GM15510 (cell line): ENCODE data around the gene SCAMP2.

Experiments
- POLR2A ChIP-seq: IDR thresholded peaks from 3 replicates; pipeline ENCODE4 v1.6.1; 2011; ENCODE audit warnings: borderline replicate concordance; ENCODE audit not compliant: insufficient read length; ENCODE audit errors: extremely low read depth

The SCAMP2 gene

DNA sequence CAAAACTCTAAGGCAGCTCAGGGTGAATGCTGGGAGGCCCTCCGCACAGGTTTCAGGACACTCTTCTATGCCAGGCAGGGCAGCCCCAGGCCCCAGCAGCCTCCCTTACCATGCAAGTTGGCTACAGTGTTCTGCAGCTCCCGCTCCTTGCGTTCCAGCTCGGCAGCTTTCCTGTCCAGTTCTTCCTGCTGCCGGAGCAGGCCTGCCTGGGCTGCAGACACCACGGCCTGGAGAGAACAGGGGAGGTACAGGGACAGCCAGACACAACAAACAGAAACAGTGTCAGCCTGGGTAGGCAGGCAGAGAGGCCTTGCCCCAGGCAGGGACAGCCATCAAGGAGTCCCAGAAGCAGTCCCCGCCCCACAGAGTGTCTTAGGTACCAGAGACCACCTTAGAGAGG lies 21.2 kb downstream of the SCAMP2 start:
- no peak for TF ChIP-seq POLR2A

DNA sequence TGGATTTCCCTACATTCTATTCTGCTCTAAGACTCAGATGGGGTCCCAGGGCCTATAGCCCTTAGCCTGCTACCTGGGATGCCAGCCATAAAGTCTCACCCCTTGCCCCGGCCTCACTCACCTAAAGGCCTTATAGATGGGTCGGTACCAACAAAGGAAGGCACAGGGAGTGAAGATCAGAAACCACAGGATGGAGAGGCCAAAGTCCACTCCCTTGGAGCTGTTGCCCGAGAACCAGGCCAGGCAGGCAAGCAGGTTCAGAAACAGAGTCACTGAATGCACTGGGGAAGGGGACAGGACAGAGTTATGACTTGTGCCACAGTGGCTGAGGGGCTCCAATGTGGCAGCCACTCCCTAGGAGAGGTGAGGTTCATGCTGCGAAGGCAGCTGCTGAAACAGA lies 22.8 kb downstream of the SCAMP2 start:
- no peak for TF ChIP-seq POLR2A

DNA sequence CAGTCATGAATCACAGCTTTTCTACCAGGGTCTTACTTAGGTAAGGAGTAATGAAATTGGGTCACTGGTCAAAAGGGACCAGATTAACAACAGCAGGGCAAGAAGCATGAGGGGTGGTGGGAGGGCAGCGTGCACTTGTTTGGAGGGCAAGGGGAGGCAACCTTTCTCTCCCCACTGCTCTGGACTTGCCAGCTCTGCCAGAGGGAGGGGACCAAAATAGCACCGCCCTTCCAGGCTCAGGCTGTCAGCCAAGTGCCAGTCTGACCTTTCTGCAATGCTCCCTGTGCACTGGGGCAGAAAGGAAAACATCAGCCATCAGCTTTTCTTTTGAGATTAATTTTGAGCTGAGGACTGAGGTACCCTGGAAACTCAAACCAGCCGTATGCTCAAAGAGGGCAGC lies 25.7 kb downstream of the SCAMP2 start:
- no peak for TF ChIP-seq POLR2A

DNA sequence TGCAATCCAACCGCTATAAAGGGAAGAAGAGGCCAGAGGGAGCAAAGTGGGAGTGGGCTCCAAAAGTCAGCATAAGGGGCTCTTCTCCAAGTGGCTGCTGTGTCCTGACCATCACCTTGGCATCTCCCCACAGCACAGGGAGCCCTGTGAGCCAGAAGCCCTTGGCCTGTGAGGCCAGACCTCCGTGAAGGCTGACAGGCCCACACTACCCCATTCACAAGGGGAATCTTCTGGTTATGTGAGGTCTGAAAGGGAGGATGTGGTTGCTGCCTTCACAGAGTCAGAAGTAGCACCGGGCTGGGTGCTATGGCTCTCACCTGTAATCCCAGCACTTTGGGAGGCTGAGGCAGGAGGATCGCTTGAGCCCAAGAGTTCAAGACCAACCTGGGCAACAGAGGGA lies 27.6 kb downstream of the SCAMP2 start:
- TF ChIP-seq POLR2A, result no peak

DNA sequence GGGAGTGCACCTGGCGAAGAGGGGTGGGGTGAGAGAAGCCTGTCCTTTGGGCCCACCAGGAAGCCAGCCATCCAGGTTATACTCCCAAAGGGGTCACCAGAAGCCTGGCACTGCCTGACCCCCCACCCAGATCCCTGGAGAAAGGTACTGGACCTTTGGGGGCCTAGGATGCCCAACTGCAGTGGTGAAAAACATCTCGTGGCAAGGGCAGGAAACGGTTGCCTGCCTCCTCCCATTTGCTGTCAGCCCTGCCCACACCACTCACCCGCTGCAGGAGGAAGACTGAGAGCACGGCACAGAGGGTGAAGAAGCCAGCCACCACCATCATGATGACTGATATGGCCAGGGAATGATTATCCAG lies 28.0 kb downstream of the SCAMP2 start:
- TF ChIP-seq POLR2A, result no peak

DNA sequence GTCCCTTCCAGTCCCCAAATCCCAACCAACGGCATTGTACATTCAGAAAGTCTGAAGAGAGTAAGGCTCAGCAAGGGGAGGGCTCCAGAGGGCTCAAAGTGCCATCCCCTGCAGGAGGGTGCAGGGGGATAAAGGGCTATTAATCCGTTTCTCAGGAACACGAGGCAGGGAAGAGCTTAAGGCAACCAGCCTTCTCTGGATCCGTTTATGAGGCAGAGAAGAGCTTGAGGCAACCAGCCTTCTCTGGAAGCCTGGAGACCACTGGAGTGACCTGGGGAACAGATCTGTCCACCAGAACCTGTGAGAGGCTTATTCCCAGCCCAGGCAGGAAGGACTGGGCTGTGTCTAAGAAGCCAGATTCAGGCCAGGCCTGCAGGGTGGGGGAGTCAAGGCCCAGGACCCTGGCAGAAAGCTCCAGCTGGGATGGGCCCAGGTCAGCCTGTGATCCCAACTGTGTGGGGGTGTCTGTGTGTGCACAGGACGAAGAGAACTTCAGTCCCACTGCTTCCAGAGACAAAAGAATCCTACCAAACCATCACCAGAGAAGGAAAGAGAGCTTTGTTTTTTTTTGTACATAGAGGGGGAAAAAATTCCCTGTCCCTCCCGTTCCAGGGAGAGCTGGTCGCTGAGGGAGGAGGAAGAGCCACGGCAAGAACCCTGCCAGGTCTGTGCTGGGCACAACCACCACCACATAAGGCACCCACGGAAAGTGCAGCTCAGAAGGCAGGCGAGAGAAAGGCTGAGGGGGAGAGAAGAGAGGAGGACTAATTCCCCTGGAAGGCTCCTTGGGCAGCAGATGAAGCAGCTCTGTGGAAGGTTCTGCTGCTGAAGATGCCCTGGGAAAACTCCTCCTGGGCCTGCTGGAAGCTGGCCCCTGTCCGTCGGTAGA lies 28.6 kb downstream of the SCAMP2 start:
- TF ChIP-seq POLR2A, result no peak

DNA sequence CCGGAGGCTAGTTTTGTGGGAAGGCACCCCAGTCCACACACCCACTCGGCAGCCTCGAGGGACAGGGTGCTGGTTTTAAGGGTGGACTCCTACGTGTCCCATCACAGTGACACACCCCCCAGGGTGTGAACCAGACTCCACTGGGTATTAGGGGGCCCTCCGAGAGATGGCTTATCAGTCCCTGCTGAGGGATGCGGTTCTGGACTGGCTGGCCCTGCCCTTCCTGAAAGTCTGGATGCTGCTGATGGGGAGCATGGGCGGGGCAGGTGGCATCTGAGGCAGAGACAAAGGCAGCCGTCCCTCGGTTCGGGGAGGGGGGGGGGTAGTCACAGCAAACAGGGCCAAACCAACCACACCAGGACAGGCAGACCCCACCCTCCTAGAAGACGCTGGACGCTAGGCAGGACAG lies 29.3 kb downstream of the SCAMP2 start:
- no peak for TF ChIP-seq POLR2A

DNA sequence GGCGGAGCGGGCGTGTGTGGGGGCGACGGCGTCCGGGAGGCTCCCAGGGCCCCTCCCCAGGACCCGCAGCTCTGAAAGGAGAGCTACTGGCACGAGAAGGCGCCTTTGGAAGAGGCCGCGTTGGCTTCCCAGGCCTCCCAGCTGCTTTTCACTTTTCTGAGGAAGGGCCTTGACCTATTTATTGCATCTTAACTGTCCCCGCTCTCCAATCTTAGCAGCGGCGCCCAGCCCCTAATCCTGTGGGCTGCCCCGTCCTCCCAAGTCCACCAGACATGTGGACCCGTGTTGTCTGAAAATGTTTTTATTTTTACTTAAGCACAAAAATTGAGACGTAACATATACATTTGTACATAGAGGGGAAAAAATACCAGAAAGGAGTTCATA lies 29.7 kb downstream of the SCAMP2 start:
- TF ChIP-seq POLR2A, result no peak

DNA sequence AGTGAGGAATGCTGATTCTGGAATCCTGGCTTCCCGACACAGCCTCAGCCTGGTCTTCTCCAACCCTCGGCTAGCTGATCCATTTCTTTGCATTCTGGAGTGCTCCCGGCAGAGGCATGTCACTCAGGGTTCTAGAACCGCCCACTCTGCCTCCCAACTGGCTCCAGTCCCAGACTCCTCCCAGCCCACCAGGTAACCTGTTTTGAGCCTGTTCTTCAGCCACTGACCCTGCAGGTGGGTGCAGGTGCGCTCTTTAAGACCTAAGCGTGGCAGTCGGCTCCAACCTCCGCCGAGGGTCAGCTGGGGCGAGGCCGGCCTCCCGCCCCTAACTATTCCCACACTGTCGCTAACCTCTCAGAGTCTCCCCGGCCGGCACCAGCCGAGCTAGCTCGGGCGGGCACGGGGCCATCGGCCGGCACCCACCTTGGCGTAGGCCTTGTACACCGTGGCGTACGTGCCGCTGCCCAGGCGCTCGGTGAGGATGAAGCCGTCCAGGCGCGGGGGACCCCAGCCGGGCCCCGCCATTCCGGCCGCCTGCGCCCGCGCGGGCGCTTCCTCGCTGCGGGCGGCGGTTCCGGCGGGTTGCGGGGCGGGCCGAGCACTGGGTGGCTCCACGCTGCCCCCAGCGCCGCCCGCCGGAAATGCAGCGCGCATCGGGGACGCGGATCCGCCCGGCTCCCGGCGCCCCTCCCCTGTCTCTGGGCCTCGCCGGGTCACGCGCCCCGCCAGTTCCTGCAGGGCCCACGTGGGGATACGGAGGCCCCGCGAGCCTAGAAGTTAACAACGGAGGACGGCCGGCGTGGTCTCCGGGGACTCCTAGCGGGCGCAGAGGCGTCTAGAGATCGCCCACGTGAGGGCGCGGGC lies 30.4 kb downstream of the SCAMP2 start, which contains the start of gene ULK3:
Gene ULK3 (minus strand): TSS at position 576 of the 864 bp plus-strand sequence. CDS start 51 bp downstream, at position 525.
- TF ChIP-seq POLR2A, result peak; percentile 56

DNA sequence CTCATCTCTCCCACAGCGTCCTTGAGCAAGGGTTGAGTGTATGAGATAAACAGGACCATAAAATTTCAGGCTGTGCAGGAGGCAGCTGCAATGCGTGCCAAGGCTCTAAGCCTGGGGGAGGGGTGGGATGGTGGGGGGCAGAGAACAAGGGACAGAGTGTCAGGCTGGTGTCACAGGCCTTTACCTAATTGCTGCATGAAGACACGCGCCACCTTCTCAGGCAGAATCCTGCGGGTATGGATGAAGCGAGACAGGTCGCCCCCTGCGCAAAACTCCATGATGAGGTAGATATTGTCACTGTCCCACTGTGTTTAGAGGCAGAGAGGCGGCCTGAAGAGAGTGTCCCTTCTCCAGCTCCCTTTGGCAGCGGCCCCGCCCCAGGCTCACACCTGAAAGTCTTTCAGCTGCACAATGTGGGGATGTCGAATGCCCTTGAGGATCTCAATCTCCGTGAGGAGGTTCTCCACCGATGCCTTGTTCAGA lies 31.2 kb downstream of the SCAMP2 start:
- TF ChIP-seq POLR2A, result no peak

DNA sequence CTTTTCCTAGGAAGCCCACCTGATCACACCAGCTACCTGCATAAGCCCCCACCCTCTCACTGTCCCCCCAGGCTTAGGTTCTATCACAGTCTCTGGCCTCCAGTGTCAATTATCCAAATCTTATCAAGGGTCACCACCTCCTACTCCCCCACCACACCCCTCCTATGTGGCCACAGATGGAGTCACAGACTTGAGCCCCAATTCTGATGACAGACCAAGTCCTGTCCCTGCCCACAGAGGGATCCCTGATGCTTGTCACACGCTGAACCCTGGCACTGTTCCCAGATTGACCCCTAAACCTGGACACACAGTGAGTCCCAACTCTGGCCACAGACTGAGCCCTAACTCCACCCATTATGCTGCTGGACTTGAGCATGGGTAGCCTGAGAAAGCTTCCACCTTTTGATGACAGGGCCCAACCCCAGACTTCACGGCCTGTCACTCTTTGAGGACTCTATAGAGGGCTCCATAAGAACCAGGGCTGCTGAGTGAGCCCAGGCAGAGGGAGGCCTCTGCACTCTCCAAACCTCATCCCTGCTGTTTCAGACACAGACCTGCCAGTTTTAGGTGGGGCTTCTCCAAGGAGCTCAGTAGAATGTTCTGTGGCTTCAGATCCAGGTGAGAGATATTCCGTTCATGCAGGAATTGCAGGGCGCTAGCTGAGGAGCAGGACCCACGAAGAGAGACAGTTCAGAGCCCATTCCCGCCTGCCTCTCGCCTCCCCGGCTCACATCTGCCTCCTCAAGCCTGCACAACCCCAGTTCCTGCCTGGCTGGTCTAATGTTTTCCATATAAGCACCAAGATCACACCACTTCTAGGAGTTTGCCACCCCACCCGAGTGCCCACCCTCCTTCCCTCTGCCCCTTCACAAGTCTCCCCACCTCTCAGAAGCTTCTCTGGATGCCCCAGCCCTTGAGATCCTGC lies 32.1 kb downstream of the SCAMP2 start:
- TF ChIP-seq POLR2A, result no peak

DNA sequence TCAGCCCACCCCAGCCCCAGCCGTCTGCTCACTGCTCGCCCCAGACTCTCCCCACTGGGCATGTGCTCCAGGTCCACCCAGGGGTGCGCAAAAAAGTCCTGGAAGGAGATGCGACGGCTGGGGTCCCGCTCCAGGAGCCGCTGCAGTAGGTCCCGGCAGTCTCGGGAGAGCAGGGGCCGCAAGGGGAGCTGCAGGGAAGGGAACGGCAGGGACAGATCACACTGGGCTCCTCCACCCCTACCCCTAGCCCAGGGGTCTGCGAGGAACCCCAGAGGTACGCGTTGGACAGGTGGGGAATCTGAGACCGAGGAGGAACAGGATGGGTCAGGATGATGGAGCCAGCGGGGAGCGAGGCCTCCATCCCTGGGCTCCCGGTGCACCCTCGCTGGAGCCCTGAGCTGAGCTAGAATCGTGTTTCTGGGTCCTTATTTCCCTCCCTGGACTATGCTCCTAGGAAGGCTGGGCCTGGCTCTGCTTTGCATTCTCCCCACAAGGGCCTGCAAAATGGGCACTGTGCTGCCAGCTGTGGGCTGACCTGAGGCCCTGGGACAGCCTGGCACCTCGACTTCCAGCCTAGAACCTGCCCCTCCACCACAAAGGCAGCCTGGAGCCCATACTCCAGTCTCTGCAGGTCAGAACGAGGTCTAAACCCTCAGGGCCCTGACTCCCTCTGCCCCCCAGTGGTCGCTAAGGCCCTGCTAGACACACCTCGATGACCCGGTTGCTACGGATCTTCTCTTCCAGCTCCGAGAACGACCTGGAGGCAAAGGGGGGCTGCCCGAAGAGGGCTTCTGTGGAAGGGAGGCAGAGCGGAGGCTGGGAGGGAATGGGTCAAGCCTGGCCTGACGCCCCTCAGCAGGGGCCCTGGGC lies 33.4 kb downstream of the SCAMP2 start:
- no peak for TF ChIP-seq POLR2A

DNA sequence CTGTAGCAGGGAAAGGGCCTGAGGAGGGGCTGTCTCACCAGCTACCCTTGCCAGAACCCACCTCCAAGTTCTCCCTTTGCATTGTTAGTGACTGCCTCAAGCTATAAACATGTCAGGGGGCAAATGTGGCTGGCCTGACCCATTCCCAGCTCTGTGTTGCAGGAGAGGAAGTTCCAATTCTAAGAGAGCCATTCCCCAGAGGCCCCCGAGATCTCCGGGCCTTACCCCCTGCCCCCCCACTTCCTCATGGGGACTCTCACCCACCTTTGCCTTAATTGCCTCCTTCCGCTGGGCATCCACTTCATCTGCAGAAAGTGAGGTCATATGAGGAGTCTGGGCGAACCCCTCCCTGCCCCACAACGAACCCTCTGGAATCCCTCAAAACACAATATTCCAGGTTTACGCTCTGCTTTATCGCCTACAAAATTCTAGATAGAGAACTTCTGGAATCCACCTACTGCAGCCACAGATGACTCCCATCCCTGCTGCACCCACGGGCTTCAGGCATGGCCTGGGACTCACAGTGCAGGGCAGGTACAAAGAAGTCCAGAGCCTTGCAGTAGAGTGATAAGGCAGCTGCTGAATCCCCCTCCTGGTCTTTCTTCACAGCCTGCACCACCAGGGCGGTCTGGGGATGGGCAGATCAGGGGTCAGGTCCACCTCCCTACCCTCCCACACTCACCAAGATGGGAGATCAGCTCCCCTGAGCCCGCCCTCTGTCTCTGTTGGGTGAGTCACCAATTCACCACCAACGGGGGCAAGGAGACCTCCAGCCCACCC lies 34.2 kb downstream of the SCAMP2 start:
- no peak for TF ChIP-seq POLR2A
